NCI-H2107 (cell line): ENCODE measurements around the gene DNAH12.

ENCODE experiments used
- DNase-seq: peaks from one replicate; lab custom pipeline; 2025; lab: John Stamatoyannopoulos, UW

The DNAH12 gene, protein sequence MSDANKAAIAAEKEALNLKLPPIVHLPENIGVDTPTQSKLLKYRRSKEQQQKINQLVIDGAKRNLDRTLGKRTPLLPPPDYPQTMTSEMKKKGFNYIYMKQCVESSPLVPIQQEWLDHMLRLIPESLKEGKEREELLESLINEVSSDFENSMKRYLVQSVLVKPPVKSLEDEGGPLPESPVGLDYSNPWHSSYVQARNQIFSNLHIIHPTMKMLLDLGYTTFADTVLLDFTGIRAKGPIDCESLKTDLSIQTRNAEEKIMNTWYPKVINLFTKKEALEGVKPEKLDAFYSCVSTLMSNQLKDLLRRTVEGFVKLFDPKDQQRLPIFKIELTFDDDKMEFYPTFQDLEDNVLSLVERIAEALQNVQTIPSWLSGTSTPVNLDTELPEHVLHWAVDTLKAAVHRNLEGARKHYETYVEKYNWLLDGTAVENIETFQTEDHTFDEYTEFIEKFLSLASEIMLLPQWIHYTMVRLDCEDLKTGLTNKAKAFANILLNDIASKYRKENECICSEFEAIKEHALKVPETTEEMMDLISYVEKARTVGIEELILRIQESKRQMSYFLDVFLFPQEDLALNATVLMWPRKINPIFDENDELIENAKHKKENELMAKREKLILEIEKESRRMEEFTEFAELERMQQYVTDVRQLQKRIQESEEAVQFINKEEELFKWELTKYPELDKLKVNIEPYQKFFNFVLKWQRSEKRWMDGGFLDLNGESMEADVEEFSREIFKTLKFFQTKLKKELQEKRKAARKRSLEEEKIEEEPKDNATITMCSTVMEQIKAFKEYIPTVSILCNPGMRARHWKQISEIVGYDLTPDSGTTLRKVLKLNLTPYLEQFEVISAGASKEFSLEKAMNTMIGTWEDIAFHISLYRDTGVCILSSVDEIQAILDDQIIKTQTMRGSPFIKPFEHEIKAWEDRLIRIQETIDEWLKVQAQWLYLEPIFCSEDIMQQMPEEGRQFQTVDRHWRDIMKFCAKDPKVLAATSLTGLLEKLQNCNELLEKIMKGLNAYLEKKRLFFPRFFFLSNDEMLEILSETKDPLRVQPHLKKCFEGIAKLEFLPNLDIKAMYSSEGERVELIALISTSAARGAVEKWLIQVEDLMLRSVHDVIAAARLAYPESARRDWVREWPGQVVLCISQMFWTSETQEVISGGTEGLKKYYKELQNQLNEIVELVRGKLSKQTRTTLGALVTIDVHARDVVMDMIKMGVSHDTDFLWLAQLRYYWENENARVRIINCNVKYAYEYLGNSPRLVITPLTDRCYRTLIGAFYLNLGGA (N-terminal part only)

DNA sequence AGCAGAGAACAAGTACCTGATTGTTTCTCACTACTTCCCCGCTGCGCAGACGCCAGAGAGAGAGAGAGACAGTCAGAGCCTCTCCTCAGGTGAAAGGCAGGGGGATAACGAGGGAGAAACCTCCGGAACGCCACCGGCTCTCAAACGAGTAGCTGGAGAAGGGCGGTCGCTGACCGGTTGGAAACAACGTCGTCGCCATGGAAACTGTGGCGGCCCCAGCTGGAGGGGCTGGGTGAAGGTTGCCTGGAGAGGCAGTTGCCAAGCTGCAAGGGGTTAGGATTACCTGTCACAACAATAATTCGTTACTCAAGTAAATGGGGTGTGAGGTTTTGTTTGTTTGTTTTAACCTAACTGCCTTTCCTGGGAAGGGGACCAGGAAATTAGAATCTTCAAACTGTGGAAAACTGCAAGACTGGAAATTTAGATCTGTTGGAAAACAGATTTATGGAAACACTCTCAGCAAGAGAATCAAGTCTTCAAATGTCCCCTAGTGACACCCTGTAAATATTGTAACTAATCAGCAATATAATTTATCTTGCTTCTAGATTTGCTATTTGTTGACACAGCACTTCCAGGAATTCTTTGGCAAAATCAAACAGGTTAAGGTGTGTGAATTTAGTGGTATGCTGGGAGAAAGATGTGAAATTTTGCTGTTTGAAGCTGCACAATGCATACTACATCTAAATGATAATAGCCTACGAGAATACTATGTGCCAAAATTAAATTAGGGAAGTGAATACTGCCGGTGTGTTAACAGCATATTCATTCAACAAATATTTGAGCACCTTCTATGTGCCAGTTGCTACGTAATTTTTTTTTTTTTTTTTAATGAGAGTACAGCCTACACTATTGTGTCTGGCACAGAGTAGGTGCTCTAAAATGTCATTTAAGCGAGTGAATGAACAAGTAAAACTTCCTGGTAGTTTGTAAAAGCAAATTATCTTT, at the start of gene DNAH12:
Gene DNAH12, minus strand, starts transcription at position 164 of the 945 bp plus-strand sequence. CDS start 1,474 bp downstream, outside the sequence.
- DNase-seq, result peak; percentile 54

- DNase-seq, result no peak
Observed at GRCh38 chr3:57592306-57592705, 48.2 kb upstream of the DNAH12 start.

DNA sequence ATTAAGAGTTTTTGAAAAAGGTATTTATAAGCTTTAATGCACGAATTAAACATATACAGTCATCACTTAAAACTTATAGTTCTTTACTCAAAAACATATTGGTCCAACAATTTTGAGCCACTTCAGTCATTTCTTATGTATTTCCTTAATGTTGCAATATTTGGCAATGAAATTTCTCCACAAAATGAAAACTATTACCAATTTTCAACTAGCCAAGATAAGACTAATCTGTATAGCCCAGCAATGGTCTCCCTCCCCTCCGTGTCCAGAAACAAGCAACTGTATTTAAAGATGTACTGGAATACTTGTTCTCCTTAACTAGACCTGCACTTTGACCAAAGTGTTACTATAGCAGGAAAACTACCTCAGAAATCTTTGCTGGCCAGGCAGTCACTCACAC, 43.8 kb upstream of the DNAH12 start:
- DNase-seq, result no peak

DNA sequence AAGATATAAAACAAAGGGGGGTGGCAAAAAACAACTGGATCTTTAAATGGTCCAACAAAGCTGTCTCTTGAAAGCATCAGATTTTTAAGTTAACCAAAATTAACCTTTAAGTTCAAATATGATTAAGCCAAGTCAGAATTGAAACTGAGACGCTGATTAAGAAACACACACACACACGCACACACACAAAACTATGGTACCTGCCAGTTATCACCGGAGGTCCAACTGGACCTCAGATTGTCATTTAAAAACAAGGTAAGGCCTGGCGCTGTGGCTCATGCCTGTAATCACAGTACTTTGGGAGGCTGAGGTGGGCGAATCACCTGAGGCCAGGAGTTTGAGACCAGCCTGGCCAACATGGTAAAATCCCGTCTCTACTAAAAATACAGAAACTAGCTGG, 42.6 kb upstream of the DNAH12 start:
- no peak for DNase-seq

GRCh38 chr3:57583544-57583943, 39.4 kb upstream of the DNAH12 start:
- no peak for DNase-seq

- DNase-seq, result no peak
Observed at GRCh38 chr3:57582474-57583168, 38.5 kb upstream of the DNAH12 start.

DNA sequence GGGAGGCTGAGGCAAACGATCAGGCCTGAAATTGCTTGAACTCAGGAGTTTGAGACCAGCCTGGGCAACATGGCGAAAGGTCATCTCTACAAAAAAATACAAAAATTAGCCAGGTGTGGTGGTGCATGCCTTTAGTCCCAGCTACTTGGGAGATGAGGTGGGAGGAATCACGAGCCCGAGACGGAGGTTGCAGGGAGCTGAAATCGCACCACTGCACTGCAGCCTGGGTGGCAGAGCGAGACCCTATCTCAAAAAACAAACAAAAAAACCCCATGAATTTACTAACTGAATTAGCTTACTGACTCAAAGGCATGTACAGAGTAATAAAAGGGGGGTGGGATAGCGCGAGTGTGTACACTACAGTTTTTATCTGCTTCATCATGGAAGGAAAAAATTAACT, 33.7 kb upstream of the DNAH12 start:
- no peak for DNase-seq

DNA sequence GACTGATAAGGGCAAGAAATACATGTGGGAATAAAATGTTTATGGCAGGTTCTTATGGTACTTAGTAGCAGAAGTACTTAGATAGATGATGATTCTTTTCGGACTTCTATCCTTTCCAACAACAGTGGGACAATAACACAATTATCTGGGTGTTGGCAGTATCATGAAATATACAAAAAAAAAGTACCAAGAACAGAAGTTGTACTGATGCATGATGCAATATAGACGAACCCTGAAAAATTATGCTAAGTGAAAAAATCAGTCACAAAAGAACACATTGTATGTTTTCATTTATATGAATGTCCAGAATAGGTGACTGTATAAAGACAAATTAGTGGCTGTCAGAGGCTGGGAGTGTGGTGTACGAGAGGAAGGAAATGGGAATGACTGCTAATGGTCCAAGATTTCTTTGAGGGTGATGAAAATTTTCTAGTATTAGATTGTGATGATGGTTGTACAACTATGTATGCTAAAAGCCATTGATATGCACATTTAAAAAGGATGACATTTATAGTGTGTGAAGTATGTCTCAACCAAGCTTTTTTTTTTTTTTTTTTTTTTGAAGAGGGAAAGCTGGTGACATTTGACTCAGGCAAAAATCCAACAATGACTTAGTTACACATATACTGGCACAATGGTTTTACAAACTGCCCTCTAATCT, 32.0 kb upstream of the DNAH12 start:
- no peak for DNase-seq

DNA sequence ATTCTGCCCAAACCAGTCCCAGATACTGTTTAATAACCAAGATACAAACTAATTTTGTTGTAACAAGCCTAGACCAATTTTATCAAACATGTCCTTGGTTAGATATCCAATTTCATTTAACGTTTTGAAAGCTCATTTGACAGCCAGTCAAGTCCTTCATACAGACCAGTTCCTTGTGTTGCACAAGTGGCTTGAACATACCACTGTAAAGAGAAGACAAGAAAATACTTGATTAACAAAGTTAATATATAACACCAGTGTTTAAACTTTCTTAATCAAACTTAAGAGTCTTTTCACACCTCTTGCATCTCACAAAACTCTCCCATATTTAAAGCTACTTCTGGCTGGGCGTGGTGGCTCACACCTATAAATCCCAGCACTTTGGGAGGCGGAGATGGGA, 28.0 kb upstream of the DNAH12 start:
- DNase-seq, result no peak

- no peak for DNase-seq
Observed at GRCh38 chr3:57570878-57571277, 26.7 kb upstream of the DNAH12 start.

DNA sequence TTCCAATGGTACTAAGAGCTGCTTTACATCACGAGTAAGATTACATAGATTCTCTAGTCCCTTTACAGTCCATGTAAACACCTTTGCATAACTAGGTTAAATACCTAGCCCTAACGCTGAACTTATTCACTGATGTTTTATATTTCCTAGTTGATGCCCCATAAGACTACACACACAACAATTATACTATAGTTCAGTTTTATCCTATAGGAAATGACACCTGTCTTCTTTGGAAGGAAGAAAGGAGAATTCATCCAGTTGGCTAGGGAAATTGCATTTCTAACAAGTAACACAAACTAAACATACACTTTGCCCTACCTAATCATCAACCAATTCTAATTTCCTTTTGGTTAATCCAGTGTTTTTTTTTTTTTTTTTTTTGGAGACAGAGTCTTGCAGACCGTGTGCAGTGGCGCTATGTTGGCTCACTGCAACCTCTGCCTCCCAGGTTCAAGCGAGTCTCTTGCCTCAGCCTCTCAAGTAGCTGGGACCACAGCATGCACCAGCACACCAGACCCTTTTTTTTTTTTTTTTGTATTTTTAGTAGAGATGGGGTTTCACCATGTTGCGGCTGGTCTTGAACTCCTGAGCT, 25.8 kb upstream of the DNAH12 start:
- no peak for DNase-seq

GRCh38 chr3:57559526-57559925, 15.4 kb upstream of the DNAH12 start:
- no peak for DNase-seq

GRCh38 chr3:57557085-57557537, 13.0 kb upstream of the DNAH12 start:
- DNase-seq, result no peak

DNA sequence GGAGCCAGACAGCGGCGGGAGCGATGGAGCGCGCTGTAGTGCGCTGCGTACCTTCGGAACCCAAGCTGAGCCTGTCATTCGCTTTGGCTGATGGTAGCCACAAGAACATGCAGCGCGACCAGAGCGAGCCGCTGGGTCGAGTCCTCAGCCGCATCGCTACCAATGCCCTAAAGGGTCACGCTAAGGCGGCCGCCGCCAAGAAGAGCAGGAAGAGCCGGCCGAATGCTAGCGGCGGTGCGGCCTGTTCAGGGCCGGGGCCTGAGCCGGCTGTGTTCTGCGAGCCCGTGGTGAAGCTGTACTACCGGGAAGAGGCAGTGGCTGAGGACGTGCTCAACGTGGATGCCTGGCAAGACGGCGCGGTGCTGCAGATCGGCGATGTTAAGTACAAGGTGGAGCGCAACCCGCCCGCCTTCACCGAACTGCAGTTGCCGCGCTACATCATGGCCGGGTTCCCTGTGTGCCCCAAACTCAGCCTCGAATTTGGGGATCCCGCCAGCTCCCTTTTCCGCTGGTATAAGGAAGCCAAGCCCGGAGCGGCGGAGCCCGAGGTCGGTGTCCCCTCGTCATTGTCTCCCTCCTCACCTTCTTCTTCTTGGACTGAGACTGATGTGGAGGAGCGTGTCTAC, 12.4 kb upstream of the DNAH12 start:
- DNase-seq, result no peak

DNA sequence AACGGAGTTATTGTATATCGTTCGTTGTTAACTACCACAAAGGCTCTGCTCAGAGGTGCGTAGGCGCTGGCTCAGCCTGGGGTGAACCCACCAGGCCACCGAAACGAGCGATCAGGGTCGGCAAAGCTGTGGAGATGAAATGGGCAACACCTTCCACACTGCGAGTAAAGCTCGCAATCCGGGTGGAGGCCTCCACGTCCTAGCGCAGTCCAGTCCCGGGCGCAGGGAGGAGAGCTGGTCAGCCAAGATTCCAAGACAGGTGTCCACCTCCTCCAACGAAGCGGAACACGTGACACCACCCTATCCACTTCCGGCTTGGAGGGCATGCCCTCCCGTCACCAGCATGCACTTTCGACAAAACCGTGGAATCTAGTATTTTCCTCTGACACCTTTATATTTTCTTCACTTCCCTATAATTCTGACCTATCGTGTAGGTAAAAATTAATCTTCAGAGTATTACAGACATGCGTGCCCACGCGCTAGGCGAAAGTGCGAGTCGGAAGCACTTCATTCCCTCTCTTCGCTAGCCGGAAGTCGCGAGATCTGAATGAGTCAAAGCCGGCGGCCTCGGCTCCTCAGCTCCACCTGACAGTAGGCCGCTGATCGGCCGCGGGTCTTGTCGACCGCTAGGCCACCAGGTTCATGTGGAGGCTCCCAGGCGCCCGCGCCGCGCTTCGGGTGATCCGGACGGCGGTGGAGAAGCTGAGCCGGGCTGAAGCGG, 11.8 kb upstream of the DNAH12 start, which contains the start of gene PDE12:
Gene PDE12, plus strand, starts transcription at position 537 of the 721 bp plus-strand sequence. Its CDS starts 106 bp downstream, at position 643.
- DNase-seq, result peak; percentile 31

- no peak for DNase-seq
Observed at GRCh38 chr3:57555306-57555705, 11.2 kb upstream of the DNAH12 start.

GRCh38 chr3:57546616-57547015, 2.5 kb upstream of the DNAH12 start:
- no peak for DNase-seq

DNA sequence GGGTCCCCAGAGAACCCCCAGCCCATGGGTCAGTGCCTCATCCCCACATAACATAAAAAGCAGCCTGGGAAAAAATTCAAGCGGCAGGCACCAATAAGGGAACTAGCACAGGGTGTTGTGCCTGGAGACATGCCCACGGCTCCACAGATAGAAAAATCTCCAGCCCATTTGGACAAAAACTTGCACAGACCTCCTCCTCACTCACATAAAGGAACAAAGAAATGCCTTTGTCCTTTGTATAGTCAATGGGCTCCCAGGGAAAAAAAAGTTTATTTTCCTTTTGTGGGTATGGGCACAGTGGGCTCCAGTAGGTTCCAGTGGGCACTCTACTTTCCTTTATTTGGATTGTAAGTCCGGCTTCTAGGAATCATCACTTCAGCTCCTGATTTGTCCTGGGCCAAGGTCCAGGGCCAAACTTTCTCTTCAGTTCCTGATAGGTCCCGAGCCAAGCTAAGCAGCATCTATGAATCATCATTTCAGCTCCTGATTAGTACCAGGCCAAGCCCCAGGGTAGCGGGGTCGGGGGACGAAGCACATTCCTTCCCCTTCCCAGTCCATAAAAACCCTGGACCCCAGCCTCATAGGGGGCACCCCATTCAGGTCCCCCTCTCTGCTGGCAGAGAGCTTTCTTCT, 1.6 kb upstream of the DNAH12 start:
- DNase-seq, result no peak
